ENCODE results near the gene SQSTM1.
A peak's percentile ranks its signal among the peaks of the same experiment; 100 is the strongest.

The SQSTM1 gene

GRCh38 chr5:179858586-179859427 lies 38.1 kb downstream of the SQSTM1 start, which contains the start of gene MRNIP:
Gene MRNIP (minus strand): TSS chr5:179858817. CDS start chr5:179858796, 21 bp downstream.
- DNase-seq = peak; percentile 95

- peak; percentile 33 for DNase-seq
Measured at GRCh38 chr5:179860301-179860700, 39.6 kb downstream of the SQSTM1 start.

- DNase-seq = peak; percentile 42
Measured at GRCh38 chr5:179862296-179862695, 41.6 kb downstream of the SQSTM1 start.

- no peak for DNase-seq
Measured at GRCh38 chr5:179862891-179863290, 42.2 kb downstream of the SQSTM1 start.

- peak; percentile 21 for DNase-seq
Measured at GRCh38 chr5:179863449-179864085, 42.9 kb downstream of the SQSTM1 start.

- DNase-seq = peak; percentile 33
Measured at GRCh38 chr5:179864686-179865085, 44.0 kb downstream of the SQSTM1 start.

GRCh38 chr5:179865491-179866240 lies 45.0 kb downstream of the SQSTM1 start:
- peak; percentile 37 for DNase-seq

- peak; percentile 35 for DNase-seq
Measured at GRCh38 chr5:179866241-179867078, 45.8 kb downstream of the SQSTM1 start.

- no peak for DNase-seq
Measured at GRCh38 chr5:179867079-179867465, 46.4 kb downstream of the SQSTM1 start.

- DNase-seq = peak; percentile 29
Measured at GRCh38 chr5:179867476-179867875, 46.8 kb downstream of the SQSTM1 start.

GRCh38 chr5:179868541-179868940 lies 47.8 kb downstream of the SQSTM1 start:
- peak; percentile 33 for DNase-seq

- peak; percentile 38 for DNase-seq
Measured at GRCh38 chr5:179869101-179869500, 48.4 kb downstream of the SQSTM1 start.

GRCh38 chr5:179869641-179870402 lies 49.1 kb downstream of the SQSTM1 start:
- DNase-seq = peak; percentile 43

- DNase-seq = peak; percentile 55
Measured at GRCh38 chr5:179870403-179870903, 49.7 kb downstream of the SQSTM1 start.

GRCh38 chr5:179870952-179871351 lies 50.2 kb downstream of the SQSTM1 start:
- DNase-seq = peak; percentile 28

GRCh38 chr5:179871533-179871932 lies 50.8 kb downstream of the SQSTM1 start:
- peak; percentile 69 for DNase-seq

- no peak for DNase-seq
Measured at GRCh38 chr5:179872055-179872827, 51.5 kb downstream of the SQSTM1 start.

- DNase-seq = no peak
Measured at GRCh38 chr5:179872828-179873575, 52.3 kb downstream of the SQSTM1 start.

GRCh38 chr5:179873588-179874110 lies 52.9 kb downstream of the SQSTM1 start:
- no peak for DNase-seq

- no peak for DNase-seq
Measured at GRCh38 chr5:179874136-179874535, 53.4 kb downstream of the SQSTM1 start.
